Smooth muscle cell (in vitro differentiated cells): ENCODE results near the gene TYMP. TPM values are rescaled to one million over a fixed set of nuclear protein-coding genes. Genes with fewer than 3 reads are reported as not detected.

Source experiments
- DNase-seq: peaks from one replicate; lab custom pipeline; 2025; ENCODE audit not compliant: unreplicated experiment; lab: John Stamatoyannopoulos, UW
- H2AFZ ChIP-seq: fragments of 200-600 bp; sonication (generic); 2 replicates; pipeline ENCODE4 v1.6.0; 2016; ENCODE audit warnings: antibody characterized with exemption, low read depth, mild to moderate bottlenecking
- H3F3A ChIP-seq: fragments of 200-600 bp; sonication (generic); 2 replicates; pipeline ENCODE4 v1.6.0; 2017; ENCODE audit warnings: antibody characterized with exemption, low read depth
- H3K27ac ChIP-seq: fragments of 200-600 bp; sonication (generic); 2 replicates; pipeline ENCODE4 v1.5.1; 2016; ENCODE audit warnings: low read depth, mild to moderate bottlenecking
- H3K27me3 ChIP-seq: fragments of 200-600 bp; sonication (generic); 2 replicates; pipeline ENCODE4 v1.6.1; 2016; ENCODE audit warnings: low read depth, mild to moderate bottlenecking
- H3K36me3 ChIP-seq: fragments of 200-600 bp; sonication (generic); 2 replicates; pipeline ENCODE4 v1.5.1; 2016; ENCODE audit warnings: low read depth
- H3K4me1 ChIP-seq: fragments of 200-600 bp; sonication (generic); 2 replicates; pipeline ENCODE4 v1.5.1; 2016; ENCODE audit warnings: low read depth
- H3K4me2 ChIP-seq: fragments of 200-600 bp; sonication (generic); 2 replicates; pipeline ENCODE4 v1.6.0; 2016; ENCODE audit warnings: mild to moderate bottlenecking
- H3K4me3 ChIP-seq: fragments of 200-600 bp; sonication (generic); 2 replicates; pipeline ENCODE4 v1.5.1; 2016; ENCODE audit warnings: mild to moderate bottlenecking
- H3K79me2 ChIP-seq: fragments of 200-600 bp; sonication (generic); 2 replicates; pipeline ENCODE4 v1.6.0; 2016; ENCODE audit warnings: low read depth, mild to moderate bottlenecking
- H3K9ac ChIP-seq: fragments of 200-600 bp; sonication (generic); 2 replicates; pipeline ENCODE4 v1.6.0; 2016; ENCODE audit warnings: low read depth
- H3K9me3 ChIP-seq: fragments of 200-600 bp; sonication (generic); replicated peaks from 2 replicates; pipeline ENCODE4 v1.5.1; 2016; ENCODE audit warnings: low read depth
- H4K20me1 ChIP-seq: fragments of 200-600 bp; sonication (generic); 2 replicates; pipeline ENCODE4 v1.6.0; 2016; ENCODE audit warnings: low read depth
- CTCF ChIP-seq: fragments of 200-600 bp; sonication (generic); IDR thresholded peaks from 2 replicates; pipeline ENCODE4 v1.5.1; 2017; ENCODE audit warnings: borderline replicate concordance, mild to moderate bottlenecking, antibody characterized with exemption; ENCODE audit not compliant: insufficient read depth, poor library complexity, severe bottlenecking
- WGBS: methylation state at CpG from one replicate; pipeline ENCODE4 v1.1.7; 2016; ENCODE audit warnings: low lambda C conversion rate; 5-methylcytosine and 5-hydroxymethylcytosine counted together
- polyA plus RNA-seq: library from polyadenylated mRNA; unstranded; fragments of >200 nt; fragmentation: Nextera tagmentation; extraction: Ambion mirVana; gene quantifications from 2 replicates; pipeline ENCODE4 v1.2.1, GENCODE V29; 2016
- total RNA-seq: library from RNA; depleted of rRNA; stranded (reverse); fragments of >200 nt; gene quantifications from 2 replicates; pipeline ENCODE4 v1.2.3, GENCODE V29; 2014

The TYMP gene
- total and polyA plus RNA-seq, 2 experiments from 2014 or later = 87.4 to 287 TPM

GRCh38 chr22:50572965-50573364, 43.2 kb upstream of the TYMP start:
- Histone ChIP-seq H3K9ac (no peak overlapping the region), H3K79me2 (no peaks in the 10 kb centered on the region), H3K36me3 (peaks cover 3% of the 10 kb centered on the region), H3K27me3 (no peaks in the 10 kb centered on the region), H3K9me3 (no peaks in the 10 kb centered on the region), H2AFZ (no peak overlapping the region), H3F3A (no peaks in the 10 kb centered on the region), H3K27ac (no peak overlapping the region), H3K4me3 (no peak overlapping the region), H3K4me2 (no peak overlapping the region), H3K4me1 (no peaks in the 10 kb centered on the region), H4K20me1 (no peaks in the 10 kb centered on the region)
- no peak for TF ChIP-seq CTCF
- 94% methylated on average over 11 of the region's 11 CpGs for WGBS
- DNase-seq = no peak

GRCh38 chr22:50571264-50572175, 41.7 kb upstream of the TYMP start:
- Histone ChIP-seq H3K9ac (no peak overlapping the region), H3K27ac (no peak overlapping the region), H3K4me3 (no peak overlapping the region), H3K27me3 (no peaks in the 10 kb centered on the region), H2AFZ (no peak overlapping the region), H3F3A (no peaks in the 10 kb centered on the region), H3K79me2 (no peaks in the 10 kb centered on the region), H3K4me2 (no peak overlapping the region), H3K9me3 (no peaks in the 10 kb centered on the region), H3K36me3 (peaks cover 3% of the 10 kb centered on the region), H3K4me1 (no peaks in the 10 kb centered on the region), H4K20me1 (no peaks in the 10 kb centered on the region)
- no peak for DNase-seq
- WGBS = 95% methylated on average over 26 of the region's 26 CpGs
- TF ChIP-seq CTCF = no peak

GRCh38 chr22:50570861-50571260, 41.0 kb upstream of the TYMP start:
- Histone ChIP-seq H3K36me3 (peaks cover 3% of the 10 kb centered on the region), H3K27me3 (no peaks in the 10 kb centered on the region), H3K4me2 (no peak overlapping the region), H3K79me2 (no peaks in the 10 kb centered on the region), H4K20me1 (no peaks in the 10 kb centered on the region), H3K9ac (no peak overlapping the region), H3K4me1 (no peaks in the 10 kb centered on the region), H3K9me3 (no peaks in the 10 kb centered on the region), H2AFZ (no peak overlapping the region), H3K4me3 (no peak overlapping the region), H3F3A (no peaks in the 10 kb centered on the region), H3K27ac (no peak overlapping the region)
- no peak for TF ChIP-seq CTCF
- WGBS = 98% methylated on average over 12 of the region's 12 CpGs
- DNase-seq = no peak
